Keratinocyte (primary cell): ENCODE measurements around the gene RAB37.

Source experiments
- CTCF ChIP-seq, 3 experiments: IDR thresholded peaks in 1 of 3; conservative IDR thresholded peaks in 1 of 3; optimal IDR thresholded peaks in 1 of 3; 2 replicates in 2 of 3; 3 replicates in 1 of 3; pipeline versions ENCODE3 to v1.5.1; 2011; ENCODE audit warnings: low read length in 3 of 3, mild to moderate bottlenecking in 3 of 3, moderate library complexity in 2 of 3, control low read depth in 1 of 3, inconsistent platforms in 1 of 3; ENCODE audit not compliant: insufficient read depth in 2 of 3; ENCODE audit errors: extremely low read depth in 1 of 3
- EZH2 ChIP-seq: IDR thresholded peaks from one replicate; pipeline ENCODE4 v1.6.1; 2012; ENCODE audit warnings: inconsistent platforms, mild to moderate bottlenecking, low read length, moderate library complexity

- no peak for TF ChIP-seq CTCF (optimal IDR thresholded peaks at IDR 0.05 in 1 of 3, IDR thresholded peaks at IDR 0.05 in 1 of 3, conservative IDR thresholded peaks at IDR 0.05 in 1 of 3; ENCODE audit: extremely low read depth in 1 of 3, insufficient read depth in 2 of 3, low read length in 3 of 3)
- TF ChIP-seq EZH2, result no peak
Observed at GRCh38 chr17:74722782-74723181, 14.3 kb upstream of the RAB37 start.
